Germinal center (tissue), 1 donor: Measurements from ENCODE around the gene GSTO1.

Experiments
- DNase-seq: peaks from one replicate; pipeline ENCODE4 v3.0.0; 2012; ENCODE audit warnings: mixed read lengths, low spot score

The GSTO1 gene

DNA sequence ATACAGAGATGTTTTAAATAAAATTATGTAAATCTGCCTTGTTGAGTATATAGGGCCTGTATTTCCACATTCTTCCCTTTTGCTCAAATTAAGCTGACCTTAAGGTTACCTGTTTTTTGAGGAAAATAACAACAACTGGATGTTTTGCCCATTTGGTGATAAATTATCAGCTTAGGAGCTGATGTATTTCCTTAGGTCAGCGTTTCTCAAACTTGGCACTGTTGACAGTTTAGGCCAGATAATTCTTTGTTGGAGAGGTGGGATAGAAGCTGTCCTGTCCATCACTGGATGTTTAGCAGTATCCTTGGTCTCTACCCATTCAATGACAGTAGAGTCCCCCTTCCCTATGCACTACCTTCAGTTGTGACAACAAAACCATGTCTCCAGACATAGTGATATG lies 21.5 kb downstream of the GSTO1 start:
- DNase-seq = no peak

DNA sequence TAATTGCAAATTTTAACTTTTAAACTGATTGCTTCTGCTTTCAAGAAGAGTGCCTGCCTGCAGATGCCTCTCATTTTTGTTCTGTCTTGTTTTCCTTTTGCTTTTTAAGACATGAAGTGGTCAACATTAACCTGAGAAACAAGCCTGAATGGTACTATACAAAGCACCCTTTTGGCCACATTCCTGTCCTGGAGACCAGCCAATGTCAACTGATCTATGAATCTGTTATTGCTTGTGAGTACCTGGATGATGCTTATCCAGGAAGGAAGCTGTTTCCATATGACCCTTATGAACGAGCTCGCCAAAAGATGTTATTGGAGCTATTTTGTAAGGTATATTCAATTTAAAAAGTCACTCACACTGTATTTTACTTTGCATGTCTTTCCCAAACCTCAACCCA lies 23.1 kb downstream of the GSTO1 start:
- DNase-seq = no peak

DNA sequence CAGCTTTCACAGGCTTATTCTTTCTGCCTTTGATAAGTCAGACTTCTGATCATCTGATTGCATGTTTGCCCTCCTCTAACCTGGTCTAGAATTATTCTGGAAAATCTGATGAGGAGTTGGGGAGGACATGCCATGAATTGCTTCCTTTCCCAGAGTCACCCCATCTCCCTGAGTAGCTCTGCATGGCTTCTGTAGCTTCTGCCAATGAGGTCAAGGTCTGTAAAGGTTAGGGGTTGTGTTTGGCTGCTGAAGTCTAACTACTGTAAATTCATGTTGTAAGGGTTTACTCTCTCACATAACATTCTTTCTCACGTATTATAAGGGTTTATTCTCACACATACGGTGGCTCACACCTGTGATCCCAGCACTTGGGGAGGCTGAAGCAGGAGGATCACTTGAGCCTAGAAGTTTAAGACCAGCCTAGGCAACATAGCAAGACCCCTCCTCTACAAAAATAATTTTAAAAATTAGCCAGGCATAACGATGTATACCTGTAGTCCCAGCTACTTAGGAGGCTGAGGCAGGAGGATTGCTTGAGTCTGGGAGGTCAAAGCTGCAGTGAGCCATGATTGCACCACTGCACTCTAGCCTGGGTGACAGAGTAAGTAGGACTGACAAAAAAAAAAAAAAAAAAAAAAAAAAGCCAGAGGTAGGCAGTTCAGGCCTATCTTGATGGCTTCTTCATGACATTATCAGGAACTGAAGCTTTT lies 25.0 kb downstream of the GSTO1 start:
- no peak for DNase-seq

DNA sequence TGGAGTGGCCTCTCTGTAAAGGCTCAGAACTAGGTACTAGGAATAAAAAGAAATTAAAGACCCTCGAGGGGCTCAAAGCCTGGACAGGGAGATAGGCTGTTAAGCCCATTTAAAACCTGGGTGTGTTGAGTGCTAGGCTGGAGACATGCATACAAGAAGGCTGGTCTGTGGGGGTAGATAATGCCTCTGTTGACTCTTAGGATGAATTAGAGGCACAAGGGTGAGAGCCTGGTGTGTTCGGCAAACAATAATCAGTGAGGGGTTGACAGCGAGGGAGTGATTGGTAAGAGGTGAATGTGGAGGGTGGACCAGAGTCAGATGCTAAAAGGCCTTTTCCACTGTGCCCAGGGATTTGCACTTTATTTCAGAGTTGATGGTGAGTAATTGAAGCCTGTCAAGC lies 27.0 kb downstream of the GSTO1 start:
- DNase-seq = no peak

DNA sequence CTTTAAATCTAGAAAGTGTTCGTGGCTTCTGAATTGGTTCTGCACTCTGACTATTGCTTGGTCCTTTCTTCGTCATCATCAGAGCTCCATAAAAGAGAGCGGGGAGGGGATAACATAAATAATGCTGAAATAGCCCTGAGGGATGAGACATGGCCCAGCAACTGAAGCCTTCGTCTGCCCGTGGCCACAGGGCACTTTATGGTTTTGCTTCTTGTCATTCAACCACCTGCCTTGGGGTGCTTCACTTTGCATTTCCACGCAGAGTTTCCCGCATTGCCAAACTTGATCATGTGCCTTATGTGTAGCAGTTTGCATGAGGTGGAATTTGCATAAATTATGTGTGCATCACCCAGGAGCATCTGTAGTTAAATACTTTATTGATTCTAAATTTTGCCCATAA lies 30.2 kb downstream of the GSTO1 start:
- peak; percentile 35 for DNase-seq

DNA sequence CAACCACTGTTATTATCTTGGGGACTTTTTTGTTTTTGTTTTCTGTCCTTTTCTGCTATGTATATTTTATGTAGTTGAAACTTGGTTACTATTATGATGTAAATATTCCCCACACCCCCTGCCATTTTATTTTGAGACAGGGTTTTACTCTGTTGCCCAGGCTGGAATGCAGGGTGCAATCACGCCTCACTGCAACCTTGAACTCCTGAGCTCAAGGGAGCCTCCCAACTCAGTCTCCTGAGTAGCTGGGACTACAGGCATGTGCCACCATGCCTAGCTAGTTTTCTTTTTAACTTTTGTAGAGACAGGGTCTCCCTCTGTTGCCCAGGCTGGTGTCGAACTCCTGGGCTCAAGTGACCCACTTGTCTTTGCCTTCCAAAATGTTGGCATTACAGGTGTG lies 32.2 kb downstream of the GSTO1 start:
- no peak for DNase-seq

DNA sequence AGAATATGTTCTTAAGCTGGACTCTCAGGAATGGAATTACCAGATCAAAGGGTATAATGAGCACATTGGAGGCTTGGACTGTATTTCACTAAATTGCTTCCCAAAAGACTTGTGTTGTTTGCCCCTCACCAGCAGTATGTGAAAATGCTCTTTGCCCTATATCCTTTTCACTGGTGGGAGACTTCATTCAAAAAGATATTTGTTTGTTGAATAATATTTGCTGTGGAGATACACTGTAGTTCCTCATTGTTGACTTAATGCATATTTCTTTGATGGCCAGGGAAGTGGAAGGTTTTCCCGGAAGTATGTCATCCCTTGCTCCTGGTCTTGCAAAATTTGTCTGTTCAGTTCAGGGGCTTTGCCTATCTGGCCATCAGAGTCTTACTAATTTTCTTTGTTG lies 33.7 kb downstream of the GSTO1 start:
- DNase-seq = no peak

DNA sequence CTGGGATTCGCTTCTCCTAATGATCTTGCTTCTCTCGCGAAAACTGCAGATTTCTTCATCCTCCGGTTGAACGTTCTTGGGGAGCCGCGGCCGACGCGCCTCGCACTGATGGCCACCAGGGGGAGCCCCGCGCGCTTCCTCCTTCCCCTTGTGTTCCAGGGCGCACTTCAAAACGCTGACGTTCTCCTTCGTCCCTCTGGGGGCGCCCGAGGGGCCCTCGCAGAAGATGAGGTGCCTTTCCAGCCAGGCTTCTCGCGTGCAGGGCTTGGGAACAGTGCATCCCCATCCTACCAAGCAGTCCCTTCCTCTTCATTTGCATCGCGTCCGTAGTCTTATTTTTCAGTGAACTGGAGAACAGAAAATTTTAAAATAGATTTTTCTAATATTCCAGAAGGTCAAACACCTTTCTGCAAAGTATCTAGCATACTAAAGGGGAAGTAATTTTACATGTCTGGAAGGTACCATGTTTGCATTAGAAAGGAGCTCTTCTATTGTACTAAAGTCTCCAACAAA lies 36.8 kb downstream of the GSTO1 start:
- DNase-seq = peak; percentile 89

DNA sequence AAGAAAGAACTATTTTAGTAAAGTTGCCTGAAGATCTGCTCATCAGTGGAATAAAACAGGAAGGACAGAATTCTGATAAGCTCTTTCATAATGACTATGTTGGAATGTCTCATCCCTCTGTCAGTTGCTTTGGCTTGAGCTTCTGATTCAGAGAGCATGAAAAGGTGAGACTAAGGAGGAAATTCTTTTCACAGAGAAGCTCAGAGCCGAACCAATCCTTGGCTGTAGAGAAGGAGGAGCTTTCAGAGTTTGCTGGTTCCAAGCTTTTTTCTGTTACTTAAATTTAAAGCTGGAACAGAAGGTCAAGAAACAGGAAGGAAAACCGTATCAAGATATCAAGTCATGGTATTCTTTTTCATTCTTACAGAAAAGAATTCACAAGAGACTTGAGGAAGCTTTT lies 38.3 kb downstream of the GSTO1 start:
- no peak for DNase-seq

DNA sequence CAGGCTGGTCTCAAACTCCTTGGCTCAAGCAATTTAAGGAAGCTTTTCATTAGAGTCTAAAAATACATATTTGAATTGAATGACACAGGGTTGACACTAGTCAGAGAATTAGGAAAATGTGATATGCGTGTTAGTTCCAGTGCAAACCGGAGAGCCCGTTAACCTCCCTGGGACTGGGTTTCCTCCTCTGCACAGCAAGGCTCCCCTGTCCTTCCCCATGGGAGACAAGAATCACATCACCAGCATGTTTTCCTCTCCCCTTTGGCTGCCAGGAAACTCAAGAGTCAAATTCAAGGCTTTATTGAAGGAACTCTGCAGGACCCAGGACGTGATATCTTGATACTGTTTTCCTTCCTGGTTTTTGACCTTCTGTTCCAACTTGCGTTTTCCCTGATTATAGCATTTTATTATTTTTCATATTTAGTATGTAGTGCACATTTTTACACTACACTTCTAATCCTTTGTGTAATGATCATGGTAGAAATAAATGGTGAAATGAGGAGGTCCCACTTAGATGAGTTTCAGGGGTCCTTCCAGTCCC lies 39.2 kb downstream of the GSTO1 start:
- no peak for DNase-seq

DNA sequence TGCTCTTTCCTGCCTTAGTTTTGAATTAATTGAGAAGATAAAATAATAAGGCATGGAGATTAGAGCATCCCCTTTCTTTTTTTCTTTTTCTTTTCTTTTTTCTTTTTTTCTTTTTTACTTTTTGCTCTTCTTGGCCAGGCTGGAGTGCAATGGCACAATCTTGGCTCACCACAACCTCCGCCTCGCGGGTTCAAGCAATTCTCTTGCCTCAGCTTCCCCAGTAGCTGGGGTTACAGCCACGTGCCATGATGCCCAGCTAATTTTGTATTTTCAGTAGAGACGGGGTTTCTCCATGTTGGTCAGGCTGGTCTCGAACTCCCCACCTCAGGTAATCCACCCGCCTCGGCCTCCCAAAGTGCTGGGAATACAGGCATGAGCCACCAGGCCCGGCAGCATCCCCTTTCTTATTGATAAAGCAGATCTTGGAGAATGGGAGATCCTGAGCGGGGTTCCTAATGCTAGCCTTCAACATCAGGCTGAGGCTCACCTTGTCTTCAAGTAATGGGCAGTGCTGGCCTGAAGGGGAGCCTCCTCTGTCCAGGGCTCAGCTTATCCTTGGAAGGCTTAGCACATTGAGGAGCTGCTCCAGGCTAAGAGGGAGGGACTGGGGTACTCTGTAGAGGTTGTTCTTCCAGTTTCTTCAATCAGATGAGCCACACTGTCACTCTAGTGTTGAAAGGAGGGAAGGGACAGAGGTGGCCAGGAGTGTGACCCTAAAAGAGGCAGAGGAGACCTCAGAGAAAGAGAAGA lies 42.2 kb downstream of the GSTO1 start:
- no peak for DNase-seq

DNA sequence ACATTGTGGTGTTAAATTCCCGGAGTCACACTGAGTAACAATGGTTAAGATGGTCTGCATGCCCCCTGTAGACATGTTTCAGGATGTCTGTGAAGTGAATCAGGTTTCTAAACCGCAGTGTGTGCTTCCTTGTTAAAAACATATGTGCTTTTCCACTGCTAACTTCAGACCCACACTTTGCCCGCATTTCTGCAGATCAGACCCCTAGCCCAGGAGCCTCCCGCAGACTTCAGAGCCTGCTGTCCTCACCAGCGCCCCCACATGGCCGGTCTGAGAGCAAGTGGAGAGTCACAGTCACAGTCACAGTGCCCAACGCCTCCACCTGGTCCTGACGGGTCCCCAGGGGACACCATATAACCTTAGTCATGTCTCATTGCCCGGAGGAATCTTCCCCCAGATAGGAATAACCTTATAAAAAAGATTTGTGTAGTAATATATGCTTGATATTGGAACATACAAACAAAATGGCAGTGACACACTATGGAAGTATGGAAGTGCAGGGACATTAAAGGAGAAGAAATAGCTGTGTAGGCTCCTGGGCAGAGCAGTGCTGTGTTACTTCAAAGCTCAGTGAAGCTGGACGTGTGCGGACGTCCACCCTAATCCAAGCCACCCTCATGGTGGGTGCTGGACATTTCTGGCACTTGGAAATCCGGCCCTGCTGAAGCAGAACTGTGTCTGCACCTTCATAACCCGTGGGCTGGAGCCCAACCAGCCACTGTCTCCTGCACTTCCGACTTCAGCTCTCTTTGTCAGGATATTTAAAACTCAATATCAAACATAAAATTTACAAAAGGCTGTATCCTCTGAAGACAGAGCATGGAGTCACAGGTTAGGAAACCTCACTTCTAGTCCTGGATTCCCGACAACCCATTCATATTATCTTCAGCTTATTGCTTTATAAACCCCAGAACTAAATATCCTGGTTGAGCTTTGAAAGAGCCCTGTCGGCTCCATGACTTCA lies 43.3 kb downstream of the GSTO1 start:
- DNase-seq = peak; percentile 37

DNA sequence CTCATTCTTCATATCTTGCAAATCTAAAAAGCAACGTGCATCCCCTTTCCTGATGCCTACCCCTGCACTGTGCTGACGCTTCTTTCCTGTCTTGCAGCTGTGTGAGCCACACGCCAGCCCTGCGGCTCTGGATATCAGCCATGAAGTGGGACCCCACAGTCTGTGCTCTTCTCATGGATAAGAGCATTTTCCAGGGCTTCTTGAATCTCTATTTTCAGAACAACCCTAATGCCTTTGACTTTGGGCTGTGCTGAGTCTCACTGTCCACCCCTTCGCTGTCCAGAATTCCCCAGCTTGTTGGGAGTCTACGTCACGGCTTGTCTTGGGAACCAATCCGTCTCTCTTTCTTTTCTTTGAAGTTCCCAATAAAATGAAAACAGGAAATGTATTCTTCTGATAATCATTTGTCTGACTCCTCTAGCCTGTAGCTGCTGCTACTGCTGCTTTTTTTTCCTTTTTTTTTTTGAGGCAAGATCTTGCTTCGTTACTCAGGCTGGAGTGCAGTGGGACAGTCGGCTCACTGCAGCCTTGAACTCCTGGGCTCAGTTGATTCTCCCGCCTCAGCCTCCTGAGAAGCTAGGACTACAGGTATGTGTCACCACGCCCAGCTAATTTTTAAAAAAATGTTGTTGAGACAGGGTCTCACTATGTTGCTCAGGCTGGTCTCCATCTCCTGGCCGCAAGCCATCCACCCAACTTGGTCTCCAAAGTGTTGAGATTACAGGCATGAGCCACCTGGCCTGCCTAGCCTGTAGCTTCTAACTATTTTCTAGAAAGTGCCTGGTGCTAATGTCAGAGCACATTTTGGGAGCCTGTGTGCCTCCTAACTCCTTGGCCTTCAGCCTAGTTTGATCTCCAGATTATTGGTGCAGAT lies 44.6 kb downstream of the GSTO1 start:
- no peak for DNase-seq

DNA sequence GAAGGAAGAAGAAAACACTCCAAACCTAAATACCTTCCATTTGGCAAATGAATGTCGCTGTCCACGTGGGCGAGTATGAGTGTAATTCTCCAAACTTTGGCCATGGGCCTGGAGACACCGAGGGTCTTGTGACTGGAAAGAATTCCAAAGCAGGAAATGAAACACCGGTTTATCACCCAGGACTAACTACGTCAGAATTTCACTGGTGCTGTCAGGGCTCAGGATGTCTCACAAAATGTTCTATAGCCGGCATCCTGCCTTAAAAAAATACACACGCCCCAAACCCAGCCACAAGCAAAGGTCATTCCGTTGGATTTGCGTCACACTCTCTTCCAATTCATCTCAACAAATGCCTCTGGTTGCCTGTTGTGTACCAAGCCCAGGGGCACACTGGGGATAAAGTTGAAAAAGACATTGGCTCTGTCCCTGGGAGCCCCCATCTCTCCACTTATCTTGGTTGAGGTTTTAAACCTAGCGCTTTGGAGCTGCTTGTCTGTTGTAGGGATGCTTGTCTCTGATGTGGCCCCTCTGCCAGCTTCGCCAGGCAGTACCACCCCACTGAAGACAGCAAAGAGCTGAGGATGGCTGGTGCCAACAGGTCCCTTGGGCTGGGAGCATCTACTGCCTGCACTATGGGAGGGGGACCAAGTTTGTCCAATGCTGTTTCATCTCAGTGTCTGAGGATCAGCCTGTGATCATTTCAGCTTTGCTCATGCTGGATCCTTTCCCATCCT lies 45.5 kb downstream of the GSTO1 start:
- DNase-seq = no peak

DNA sequence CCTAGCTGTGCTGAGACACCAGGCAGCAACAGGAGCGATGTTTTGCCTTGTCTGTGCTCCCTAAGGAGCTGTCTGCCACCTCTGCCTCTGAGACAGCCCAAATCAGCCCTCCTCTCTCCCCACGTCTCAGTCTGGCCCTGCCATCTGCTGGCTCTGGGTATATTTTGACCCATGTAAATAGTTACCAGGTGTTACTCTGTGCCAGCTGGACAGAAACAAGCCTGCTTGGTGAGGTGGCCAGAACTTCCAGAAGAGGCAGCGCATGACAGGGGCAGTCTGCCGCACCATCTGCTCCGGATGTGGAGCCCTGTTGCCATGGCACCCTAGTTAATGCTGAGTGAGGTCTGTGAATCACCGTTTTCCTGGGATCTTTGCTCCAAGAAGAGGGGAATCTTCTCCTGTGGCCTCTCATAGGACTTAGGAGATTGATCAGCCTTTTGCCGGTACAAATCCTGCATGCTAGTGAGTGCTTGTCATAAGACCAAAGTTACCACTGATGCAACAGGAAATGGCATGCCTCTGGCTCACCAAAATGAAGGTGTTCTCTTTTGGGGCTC lies 46.1 kb downstream of the GSTO1 start:
- no peak for DNase-seq

DNA sequence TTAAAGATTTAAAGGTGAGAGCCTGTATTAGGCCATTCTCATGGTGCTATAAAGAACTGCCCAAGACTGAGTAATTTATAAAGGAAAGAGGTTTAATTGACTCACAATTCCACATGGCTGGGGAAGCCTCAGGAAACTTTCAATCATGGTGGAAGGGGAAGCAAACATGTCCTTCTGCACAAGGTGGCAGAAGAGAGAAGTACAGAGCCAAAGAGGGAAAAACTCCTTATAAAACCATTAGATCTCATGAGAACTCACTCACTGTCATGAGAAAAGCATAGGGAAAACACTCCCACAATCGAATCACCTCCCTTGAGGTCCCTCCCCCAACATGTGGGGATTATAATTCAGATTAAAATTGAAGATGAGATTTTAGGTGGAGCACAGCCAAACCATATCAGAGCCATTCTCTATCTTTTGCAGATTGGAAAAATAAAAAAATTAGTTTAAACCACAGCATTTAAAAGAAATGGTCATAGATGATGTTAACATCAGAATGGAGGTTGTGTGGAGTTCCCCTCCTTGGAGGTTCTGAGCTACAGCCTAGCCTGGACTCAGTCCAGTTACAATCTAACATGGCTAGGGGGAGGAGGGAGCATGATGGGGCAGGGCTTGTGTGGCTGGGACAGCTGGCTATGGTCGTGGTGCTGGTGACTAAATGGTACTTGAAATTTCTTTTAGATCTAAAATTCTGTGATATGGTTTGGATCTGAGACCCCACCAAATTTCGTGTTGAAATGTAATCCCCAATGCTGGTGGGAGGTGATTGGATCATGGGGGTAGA lies 47.4 kb downstream of the GSTO1 start:
- no peak for DNase-seq

DNA sequence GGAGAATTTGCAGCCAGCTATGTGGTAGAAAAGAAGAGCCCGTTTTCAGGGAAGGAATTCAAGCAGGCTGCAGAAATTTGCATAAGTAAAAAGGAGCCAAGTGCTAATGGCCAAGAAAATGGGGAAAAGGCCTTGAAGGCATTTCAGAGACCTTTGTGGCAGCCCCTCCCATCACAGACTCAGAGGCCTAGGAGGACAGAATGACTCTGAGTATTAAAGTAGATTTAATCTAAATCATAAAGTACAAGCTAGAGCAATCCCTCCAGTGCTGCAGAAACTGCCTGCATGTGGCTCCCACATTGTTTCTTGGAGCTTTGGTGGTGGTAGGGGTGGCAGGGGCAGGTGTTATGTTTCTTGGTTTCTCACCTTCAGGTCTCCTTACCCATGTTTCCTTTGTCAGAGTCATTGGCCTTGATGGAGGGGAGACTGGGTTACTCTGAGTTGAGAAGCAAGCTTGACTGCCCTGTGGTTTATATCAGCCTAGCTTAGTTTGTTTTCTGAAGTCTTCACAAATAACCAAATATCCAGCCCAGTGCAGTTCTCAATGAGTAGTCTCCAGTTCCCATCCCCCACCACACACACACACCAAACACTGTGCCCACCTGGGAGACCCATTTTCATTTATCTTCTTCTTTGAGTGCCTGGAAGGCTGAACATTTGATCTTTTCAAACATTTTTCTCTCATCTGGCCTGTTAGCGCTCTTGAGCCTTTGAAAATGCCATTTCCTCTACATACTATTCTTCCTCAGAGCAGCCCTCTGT lies 49.1 kb downstream of the GSTO1 start:
- no peak for DNase-seq

DNA sequence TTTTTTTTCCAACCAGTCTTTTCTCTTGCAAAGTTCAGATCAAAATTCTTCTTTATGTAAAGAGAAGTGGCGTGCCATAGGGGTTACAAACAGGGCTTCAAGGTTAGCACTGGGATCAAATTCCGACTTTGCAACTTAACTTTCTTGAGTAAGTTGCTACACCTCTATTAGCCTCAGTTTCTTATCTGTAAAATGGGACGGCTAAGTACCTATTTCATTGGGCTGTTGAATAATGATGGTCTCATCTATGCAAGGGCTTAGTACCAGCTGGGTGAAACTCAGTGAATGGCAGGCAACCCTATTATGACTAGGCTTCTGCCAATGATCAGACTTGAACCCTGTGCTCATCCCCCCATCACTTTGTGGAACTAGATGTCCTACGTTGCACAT lies 49.7 kb downstream of the GSTO1 start:
- DNase-seq = no peak

DNA sequence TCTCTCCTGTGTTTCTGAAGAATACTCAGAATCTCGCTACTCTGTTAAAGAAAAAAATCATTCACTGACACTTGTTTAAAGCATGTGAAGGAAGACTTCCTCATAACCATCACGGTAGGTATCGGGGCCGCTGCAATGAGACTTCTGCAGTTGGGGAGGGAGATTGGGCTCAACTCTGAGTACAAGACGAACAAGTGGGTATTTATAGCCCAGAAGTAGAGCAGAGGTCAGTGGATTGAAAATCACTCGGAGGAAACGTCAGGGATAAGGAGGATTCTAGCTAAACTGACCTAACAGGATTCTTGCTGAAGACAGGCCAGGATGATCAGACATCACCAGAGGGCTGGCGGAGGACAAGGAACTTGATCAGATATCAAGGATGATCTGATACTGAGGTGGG lies 50.2 kb downstream of the GSTO1 start:
- no peak for DNase-seq
